Hematopoietic multipotent progenitor cell treated with erythropoietin and hydrocortisone succinate and interleukin-3 and kit ligand, for 6 days (in vitro differentiated cells): ENCODE data around the gene EEF1E1.

Experiments used
- DNase-seq: peaks from one replicate; pipeline ENCODE4 v3.0.0-alpha.2; 2015

Gene EEF1E1

GRCh38 chr6:8087870-8088754 lies 14.2 kb downstream of the EEF1E1 start:
- DNase-seq = no peak

GRCh38 chr6:8086755-8087306 lies 15.5 kb downstream of the EEF1E1 start:
- no peak for DNase-seq

- DNase-seq = no peak
Observed at GRCh38 chr6:8085053-8085511, 17.3 kb downstream of the EEF1E1 start.

GRCh38 chr6:8084586-8084985 lies 17.8 kb downstream of the EEF1E1 start:
- DNase-seq = no peak

GRCh38 chr6:8082954-8083858 lies 19.1 kb downstream of the EEF1E1 start:
- DNase-seq = peak; percentile 41

GRCh38 chr6:8082572-8082953 lies 19.8 kb downstream of the EEF1E1 start:
- DNase-seq = no peak

GRCh38 chr6:8080362-8081151 lies 21.8 kb downstream of the EEF1E1 start:
- DNase-seq = peak; percentile 49

GRCh38 chr6:8079126-8079525 lies 23.2 kb downstream of the EEF1E1 start:
- no peak for DNase-seq

GRCh38 chr6:8077991-8078390 lies 24.4 kb downstream of the EEF1E1 start:
- no peak for DNase-seq

GRCh38 chr6:8075704-8076103 lies 26.6 kb downstream of the EEF1E1 start:
- DNase-seq = no peak

GRCh38 chr6:8075185-8075584 lies 27.2 kb downstream of the EEF1E1 start:
- DNase-seq = peak; percentile 44

GRCh38 chr6:8074213-8074612 lies 28.1 kb downstream of the EEF1E1 start:
- no peak for DNase-seq

- no peak for DNase-seq
Observed at GRCh38 chr6:8073758-8074157, 28.6 kb downstream of the EEF1E1 start.

GRCh38 chr6:8070718-8071117 lies 31.6 kb downstream of the EEF1E1 start:
- no peak for DNase-seq

GRCh38 chr6:8069631-8070284 lies 32.6 kb downstream of the EEF1E1 start:
- no peak for DNase-seq

GRCh38 chr6:8069151-8069550 lies 33.2 kb downstream of the EEF1E1 start:
- no peak for DNase-seq

- peak; percentile 37 for DNase-seq
Observed at GRCh38 chr6:8066108-8066507, 36.2 kb downstream of the EEF1E1 start.

GRCh38 chr6:8065519-8065911 lies 36.8 kb downstream of the EEF1E1 start:
- DNase-seq = no peak

GRCh38 chr6:8064638-8065518 lies 37.5 kb downstream of the EEF1E1 start:
- DNase-seq = peak; percentile 62

GRCh38 chr6:8063761-8064637 lies 38.3 kb downstream of the EEF1E1 start, which contains the start of gene BLOC1S5:
Gene BLOC1S5 (minus strand): TSS chr6:8064389. CDS start chr6:8064376, 13 bp downstream.
- DNase-seq = peak; percentile 100
